Fibroblast of peridontal ligament (primary cell): ENCODE results near the gene MBD6.
A peak's percentile ranks its signal among the peaks of the same experiment; 100 is the strongest.

ENCODE experiments used
- DNase-seq: peaks from one replicate; pipeline ENCODE4 v3.0.0-alpha.2; 2010; ENCODE audit errors: extremely low read depth

The MBD6 gene, protein sequence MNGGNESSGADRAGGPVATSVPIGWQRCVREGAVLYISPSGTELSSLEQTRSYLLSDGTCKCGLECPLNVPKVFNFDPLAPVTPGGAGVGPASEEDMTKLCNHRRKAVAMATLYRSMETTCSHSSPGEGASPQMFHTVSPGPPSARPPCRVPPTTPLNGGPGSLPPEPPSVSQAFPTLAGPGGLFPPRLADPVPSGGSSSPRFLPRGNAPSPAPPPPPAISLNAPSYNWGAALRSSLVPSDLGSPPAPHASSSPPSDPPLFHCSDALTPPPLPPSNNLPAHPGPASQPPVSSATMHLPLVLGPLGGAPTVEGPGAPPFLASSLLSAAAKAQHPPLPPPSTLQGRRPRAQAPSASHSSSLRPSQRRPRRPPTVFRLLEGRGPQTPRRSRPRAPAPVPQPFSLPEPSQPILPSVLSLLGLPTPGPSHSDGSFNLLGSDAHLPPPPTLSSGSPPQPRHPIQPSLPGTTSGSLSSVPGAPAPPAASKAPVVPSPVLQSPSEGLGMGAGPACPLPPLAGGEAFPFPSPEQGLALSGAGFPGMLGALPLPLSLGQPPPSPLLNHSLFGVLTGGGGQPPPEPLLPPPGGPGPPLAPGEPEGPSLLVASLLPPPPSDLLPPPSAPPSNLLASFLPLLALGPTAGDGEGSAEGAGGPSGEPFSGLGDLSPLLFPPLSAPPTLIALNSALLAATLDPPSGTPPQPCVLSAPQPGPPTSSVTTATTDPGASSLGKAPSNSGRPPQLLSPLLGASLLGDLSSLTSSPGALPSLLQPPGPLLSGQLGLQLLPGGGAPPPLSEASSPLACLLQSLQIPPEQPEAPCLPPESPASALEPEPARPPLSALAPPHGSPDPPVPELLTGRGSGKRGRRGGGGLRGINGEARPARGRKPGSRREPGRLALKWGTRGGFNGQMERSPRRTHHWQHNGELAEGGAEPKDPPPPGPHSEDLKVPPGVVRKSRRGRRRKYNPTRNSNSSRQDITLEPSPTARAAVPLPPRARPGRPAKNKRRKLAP

DNA sequence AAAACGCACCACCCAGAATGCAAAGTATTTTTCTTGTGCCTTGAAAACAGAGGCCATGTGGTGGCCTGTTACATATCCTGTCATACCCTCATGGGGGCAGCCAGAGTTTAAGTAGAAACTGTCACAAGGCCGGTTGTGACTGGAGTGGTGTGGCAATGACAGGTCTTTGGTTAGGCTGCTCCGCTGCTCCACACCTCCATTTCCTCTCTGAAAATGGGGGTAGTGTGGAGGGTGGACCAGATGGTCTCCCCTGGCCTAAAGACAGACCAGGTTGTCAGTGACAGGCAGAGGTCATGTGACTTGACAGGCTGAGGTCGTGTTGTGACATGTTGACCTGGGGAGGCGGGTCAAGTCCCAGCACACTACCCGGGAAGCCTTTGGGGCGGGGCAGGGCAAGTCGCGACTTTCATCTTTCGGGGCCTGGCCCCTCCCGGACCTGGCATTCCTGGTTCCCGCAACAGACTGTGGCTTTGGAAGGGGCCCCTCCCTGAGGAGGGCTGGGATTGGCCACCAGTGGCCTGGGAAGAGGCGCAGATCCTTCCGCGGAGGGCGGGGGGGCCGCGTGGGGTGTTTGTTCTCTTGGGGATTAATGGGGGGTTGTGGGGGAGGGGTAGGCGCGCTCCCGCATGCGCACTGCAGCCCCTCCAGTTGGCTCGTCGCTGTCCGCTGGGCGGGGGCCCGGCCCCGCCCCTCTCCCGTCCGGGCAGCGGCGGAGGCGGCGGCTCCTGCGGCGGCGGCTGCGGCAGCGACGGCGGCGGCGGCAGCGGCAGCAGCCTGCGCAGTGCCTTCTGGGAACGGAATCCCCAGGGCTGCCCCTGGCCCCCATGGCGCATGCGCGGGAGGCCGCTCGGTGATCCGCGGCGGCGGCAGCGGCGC is at the start of gene MBD6:
Gene MBD6 (plus strand): TSS at position 814 of the 876 bp plus-strand sequence. CDS start 1,480 bp downstream, outside the sequence.
- DNase-seq = peak; percentile 89

DNA sequence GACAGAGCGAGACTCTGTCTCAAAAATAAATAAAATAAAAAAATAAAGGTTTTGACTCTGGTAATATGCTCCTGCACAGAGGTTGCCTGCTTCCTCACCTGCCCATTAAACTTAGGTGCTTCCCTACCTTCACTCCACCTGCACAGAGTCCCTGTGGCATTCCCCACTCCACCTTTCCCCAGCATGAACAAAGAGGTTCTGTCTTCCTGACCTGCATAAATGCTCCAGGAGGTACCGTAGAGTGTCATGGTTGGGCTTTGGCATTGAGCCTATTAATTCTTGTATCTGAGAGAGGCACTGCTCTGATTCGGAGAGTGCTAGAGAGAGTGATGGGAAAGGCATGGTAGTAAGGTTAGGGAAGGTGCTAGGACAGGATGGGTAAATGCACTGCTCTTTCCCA is 49.2 kb upstream of the MBD6 start:
- no peak for DNase-seq

DNA sequence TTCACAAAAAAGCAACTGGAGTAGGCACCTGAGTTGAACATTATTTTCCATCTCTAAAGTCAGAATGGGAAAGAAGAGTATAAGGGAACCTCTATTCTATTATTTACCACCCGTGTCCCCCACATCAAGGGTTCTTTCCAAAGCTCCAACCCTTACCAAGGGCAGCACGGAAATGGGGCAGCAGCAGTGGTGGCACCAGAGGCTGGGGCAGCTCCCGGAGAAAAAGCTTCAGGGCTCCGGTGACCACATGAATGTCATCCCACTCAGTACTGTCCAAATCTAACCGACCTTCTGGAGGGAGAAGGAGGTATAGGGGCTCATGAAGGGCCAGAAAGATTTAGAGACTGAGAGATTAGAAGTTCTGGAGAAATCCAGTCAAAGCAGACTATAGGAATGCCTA is 48.7 kb upstream of the MBD6 start:
- DNase-seq = no peak

DNA sequence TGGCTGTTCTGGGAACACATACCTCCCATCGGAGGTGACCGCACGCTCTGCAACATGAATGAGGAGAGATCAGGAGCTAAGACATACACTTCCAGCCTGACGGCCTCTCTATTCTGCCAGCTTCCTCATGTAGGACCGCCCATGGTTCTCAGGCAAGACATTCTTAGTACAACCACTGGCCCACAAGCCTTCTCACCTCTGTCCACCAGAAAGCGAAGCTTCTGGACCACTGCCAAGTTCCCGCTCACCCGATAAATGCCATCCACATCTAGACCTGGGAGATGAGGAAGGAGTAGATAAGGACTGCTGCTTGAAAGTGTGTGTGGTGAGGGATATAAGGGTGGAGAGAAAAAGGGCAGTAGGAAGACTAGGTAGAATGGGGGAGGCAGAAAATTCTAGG is 48.2 kb upstream of the MBD6 start:
- no peak for DNase-seq

DNA sequence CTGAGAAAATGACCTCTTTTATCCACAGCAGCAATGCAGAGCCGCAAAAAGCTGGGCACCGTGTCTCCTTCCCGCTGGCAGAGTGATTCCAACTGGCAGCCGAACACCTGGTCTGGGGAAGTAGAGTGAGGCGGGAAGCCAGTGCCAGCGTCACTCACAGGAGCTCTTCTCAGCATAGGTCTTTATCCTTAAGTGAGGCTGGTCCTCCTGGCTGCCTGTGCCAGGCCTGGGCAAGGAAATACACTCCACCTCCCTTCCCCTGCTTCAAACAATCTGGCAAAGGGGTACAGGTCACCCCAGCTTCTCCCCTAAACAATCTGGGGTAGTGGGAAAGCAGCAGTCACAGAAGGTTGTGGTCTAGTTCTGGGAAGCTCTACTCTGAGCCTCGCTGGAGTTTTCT is 47.8 kb upstream of the MBD6 start:
- no peak for DNase-seq

DNA sequence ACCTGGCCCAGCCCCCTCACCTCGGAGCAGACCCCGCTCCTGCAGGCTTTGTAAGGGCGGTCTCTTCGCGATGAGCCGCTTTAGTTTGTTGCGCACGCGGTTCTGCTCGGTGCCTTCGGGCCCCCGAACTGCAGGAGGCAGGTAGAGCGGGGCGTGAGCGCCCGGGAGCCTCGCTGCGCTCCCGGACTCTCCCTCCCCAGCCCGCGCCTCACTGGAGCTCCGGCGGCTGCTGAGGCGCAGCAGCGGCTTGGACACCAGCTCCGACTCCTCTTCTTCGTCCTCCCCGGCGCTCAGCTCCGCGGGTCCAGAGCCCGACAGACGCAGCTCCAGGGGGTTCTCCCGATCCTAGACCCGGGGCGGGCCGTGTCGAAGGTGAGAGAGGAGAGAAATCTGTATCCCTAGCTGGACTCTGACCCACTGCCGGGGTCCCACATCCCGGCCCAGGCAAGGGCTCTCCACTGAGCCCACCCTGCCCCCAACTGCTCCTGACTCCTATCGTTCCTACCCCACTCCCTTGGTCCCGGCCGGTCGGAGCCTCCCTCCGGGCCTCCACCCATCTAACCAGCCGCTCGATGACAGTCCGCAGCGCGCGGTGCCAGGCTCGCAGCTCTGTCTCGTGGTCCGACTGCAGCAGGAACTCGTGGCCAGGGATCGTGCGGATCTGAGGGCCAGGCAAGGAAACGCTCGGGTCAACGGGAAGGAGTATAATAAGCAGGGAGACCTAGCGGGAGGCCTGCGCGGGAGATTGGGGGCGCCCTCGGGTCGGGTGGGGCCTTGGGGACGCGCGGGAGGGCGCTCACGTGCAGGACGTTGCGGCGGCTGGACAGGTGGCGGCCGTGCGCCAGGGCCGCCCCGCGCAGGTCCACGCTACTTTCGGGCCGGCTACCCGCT is 47.1 kb upstream of the MBD6 start:
- DNase-seq = no peak

DNA sequence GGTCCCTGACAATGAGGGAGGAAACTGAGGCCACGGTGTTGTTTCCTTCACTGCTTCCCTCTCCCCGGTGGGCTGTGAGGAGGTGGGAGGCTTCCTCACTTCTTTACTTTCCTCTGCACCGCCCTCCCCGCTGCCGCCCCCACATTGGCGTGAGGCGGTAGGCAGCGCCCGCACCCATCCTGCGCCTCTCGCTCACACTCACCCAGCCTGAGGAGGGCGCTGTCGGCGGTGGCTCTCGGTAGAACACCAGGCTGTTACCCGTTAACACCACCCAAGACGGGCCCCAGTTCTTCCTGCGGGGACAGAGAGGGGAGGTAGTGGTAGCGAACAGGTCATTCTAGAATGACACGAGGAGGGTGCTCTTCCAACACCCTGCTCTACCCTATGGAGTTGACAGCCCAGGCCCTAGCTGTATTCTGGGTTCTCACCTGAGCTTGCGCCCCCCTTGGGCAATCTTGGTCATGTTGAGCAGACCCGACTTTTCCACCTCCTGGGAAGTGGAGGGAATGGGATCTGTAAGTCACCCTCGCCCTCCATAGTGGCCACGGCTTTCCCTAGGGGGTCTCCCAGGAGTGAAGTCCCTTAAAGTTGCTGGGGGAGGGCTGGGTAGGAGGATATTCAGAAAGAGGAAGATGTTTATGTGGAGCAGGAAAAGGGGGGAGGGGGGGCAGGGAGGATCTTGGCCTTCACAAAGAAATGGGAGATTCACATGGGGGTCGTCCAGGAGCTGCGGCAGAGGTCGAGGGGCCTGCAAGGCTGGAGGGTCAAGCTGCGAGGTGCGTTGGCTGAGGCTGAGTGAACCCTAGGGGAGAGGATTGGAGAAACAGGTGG is 46.2 kb upstream of the MBD6 start:
- DNase-seq = no peak

DNA sequence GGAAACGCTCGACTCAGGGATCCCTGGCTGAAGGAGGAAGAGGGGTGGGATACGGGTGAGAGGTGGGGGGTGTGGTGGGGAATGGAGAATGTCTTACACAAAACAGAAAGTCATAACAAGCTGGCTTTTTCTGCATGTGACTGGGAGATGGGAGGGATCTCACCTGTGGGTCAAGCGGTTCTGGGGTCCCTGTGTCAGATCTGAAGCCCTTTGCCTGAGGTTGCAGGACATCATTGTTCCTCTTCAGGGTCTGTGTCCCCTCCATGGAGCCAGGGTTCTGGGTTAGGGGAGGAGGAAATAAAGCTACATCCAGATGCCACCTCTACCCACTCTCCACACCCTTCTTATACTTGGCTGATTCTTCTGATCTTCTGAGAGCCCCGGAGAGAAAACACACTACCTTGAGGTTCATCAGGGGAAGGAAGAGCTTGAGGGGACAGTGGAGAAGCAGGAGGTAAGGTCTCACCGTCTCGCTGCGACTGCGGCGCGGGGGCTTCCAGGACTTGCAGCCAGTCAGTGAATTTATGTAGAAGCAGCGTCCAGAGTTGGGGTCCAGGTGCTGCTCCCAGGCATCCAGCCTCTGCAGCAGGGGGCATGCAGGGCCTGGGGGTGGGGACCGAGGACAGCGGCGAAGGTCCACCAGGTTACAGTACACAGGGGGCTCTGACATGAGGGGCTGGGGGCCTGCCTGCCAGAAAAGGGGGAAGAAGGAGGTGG is 45.5 kb upstream of the MBD6 start:
- DNase-seq = no peak

DNA sequence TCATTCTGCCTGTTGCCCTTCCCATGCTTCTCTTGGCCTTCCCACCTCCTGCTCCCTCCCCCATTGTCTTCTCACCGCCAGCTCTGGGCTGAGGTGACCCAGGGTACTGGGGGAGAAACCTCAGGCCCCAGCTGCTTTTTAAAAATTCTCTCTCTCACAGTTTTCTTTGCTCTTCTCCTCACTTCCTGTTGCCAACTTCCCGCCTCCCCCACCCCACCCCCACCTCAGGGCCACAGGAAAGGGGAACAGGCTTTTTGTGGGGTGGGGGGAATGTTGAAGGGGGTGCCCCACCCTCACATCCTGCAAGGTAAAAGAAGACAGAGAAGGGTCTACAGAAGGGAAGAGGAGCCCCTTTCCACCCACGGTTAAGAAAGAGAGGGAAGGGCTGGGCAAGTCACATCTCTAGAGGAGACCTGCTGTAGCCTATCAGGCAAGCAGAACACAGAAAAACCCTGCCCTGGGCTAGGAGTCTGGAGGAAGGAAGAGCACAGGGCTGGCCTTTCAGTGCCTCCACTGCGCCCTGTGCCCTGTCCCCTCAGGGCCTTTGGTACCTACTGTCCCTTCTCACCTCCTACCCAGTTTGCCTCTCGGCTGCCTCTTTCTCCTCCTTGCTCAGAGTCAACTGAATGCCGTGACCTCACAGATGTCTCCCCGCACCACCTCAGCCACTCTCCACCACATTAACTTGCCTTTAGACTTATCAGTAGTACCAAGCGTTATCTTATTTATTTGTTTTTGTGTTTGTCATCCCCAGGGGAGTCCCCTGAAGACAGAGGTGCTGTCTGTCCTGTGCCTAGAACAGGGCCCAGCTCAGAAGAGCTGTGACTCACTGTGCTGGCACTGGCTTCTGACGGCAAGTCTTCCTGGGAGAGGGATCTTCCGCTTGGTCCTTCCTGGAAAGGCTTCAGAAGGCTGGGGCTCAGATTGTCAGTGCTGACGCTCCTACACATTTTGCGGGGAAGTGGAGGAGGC is 44.6 kb upstream of the MBD6 start:
- no peak for DNase-seq

DNA sequence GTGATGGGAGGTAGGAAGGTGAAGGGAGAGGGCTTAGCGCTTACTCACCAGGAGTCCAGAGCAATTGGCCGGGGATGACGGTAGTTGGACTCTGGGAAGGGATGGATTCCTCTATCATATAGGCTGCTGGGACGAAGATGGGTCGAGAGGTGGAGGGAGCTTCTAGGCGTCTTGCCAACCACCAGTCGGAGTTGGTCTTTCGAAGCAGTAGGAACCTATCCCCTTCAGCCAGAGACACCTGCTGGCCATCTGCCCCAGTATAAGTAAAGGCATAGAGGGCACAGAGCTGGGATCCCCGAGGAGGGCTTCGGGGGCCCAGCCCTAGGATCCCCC is 43.6 kb upstream of the MBD6 start:
- DNase-seq = no peak

DNA sequence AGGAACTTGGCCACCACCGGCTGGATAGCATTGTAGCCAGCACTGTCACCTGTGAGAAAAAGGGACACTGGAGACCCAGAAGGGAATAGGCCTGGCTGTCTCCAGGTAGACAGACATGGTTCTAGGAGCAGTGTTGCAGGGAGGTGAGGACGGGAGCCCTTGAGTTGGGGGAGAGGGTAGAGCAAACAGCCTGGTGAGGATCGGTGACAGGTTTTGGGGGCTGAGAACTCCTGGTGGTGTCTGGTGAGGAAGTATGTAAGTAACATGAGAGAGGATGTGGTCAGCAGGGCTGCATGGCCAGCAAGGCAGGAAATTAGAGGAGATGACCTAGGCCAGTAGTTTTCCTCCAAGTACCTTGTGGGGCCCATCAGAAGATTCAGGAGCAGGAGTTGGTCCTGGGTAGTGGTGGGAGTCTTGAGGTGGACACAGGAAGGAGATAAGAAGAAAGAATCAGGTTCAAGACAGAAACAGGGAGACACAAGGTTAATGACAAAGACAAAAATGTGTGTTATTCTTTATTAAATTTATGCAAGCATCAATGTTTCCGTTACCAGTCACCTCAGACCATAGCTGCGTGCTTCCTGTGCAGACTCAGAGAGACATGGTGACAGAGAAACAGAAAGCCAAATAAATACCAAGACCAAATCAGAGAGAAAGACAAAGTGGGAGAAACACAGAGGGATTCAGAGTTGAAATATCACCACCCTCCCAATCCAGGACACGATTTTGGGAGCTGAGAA is 43.1 kb upstream of the MBD6 start, which contains the start of gene ARHGAP9:
Gene ARHGAP9 (minus strand): TSS at position 491 of the 740 bp plus-strand sequence. CDS start 460 bp downstream, at position 31.
- DNase-seq = no peak

DNA sequence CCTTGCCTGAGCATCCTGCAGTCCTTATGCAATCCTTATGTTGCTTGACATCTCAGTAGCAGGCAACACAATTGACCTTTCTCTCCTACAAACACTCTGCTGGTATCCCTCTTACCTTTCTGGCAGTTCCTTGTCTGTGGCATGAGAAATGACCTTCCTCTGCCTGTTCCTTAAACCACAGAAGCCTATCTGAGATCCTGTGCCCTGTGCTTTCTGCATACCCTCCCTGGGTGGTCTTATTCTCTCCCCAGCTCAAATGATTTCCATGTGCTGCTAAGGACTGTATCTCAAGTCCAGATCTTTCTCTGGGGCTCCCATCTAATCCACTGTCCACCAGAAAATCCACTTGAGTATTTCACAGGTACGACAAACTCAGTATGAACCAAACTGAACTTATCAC is 41.0 kb upstream of the MBD6 start:
- DNase-seq = no peak

DNA sequence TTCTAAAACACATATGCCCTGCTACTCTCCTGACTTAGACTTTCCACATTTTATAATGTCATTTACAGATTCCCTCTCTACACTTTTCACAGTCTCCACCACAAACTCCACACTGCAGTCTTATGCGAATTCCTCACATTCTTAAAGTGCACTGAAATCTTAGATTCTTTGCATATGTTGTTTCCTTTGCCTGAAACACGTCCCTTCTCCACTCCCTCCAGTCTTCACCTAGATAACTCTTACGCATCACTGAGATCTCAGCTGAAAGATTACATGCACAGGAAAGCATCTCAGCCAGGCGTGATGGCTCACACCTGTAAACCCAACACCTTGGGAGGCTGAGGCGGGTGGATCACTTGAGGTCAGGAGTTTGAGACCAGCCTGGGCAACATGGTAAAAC is 39.2 kb upstream of the MBD6 start:
- peak; percentile 62 for DNase-seq

DNA sequence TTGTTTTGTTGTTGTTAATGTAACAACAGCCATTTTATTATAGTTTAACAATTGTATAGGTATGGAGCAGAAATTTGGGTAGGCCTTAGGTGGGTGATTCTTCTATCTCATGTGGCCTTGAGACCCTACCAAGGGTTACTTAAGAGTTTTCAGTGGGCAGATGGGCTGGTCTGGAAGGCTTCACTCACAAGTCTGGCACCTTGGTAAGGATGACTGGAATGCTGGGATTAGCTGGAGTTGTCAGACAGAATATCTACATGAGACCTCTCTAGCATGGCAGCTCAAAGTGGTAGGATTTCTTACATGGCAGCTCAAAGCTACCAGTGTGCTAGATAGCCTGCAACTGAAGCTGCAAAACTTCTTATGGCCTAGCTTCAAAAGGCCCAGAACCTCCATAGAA is 36.9 kb upstream of the MBD6 start:
- no peak for DNase-seq

DNA sequence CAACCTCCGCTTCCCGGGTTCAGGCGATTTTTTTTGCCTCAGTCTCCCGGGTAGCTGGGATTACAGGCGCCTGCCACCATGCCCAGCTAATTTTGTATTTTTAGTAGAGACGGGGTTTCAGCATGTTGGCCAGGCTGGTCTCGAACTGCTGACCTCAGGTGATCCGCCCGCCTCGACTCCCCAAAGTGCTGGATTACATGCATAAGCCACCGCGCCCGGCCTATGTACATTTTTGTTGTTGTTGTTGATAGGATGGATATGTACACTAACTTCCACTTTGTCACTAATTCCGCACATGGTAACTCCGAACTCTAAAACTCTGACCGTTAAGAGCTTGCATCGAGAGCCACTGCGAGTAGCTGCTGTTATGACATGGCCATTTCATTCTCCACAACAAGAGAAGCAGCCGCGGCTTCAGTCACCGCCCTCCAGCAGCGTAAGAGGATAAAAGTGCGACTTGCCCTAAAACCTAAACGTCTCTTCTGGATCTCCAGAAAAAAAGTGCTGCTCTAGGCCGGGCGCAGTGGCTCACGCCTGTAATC is 35.5 kb upstream of the MBD6 start:
- DNase-seq = no peak

DNA sequence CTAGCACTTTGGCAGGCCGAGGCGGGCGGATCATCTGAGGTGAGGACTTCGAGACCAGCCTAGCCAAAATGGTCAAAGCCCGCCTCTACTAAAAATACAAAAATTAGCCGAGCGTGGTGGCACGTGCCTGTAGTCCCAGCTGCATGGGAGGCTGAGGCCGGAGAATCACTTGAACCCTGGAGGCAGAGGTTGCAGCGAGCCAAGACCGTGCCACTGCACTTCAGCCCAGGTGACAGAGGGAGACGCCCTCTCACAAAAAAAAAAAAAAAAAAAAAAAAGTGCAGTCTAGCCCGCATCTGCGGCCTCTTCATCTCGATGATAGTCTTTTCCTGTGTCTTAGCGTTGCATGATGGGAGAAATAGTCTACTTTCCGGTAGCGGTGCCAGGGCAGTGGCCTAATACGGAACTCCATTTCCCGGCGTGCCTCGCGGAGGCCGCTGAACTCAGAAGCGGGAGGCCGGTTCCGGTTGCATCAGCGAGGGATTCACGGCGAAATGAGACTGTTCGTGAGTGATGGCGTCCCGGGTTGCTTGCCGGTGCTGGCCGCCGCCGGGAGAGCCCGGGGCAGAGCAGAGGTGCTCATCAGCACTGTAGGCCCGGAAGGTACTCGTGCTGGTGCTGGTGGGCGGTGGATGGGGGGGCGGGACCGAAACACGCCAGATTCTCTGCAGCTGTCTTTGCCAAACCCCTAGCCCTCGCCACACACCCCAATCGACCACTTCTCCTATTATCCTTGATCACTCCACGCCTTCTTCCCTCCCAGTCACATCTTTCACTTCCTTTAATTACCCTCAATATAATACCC is 34.8 kb upstream of the MBD6 start, which contains the start of gene MARS1:
Gene MARS1 (plus strand): TSS at position 472 of the 805 bp plus-strand sequence. CDS start 23 bp downstream, at position 495.
- DNase-seq = peak; percentile 96
